Sigmoid colon (tissue), 3 donors: ENCODE data around the gene PPM1A.

Experiments used
- POLR2A ChIP-seq, 2 donors: fragments of 450-650 bp; IDR thresholded peaks; one replicate each; pipeline ENCODE4 v1.6.1; 2016; ENCODE audit warnings: antibody characterized with exemption in 2 of 2, mild to moderate bottlenecking in 2 of 2, moderate library complexity in 2 of 2
- TF ChIP-seq, protein P1 (sequence below), 4 experiments: fragments of 450-650 bp in 3 of 4; fragments of 200-600 bp in 1 of 4; IDR thresholded peaks; one replicate each; pipeline ENCODE4 v1.5.1; 2016 to 2019; ENCODE audit warnings: antibody characterized with exemption in 4 of 4, mild to moderate bottlenecking in 3 of 4, moderate library complexity in 2 of 4

DNA sequence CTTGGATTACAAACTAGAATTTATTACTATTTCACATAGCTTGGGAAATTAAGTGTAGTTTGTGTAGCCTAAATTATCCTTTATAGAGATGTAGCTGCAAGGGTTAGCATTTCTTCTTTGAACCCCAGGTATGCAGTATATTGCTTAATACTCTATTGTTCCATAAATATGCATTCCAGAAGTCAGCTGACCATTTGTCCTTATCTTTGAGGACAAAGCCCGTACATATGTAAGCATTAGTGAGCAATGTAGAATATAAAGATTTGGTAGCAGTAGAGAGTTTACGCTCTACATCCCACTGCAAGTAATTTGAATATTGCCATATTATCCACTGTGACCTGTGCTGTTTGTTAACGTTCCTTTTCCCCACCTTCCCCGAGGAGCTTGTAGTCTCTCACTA lies 26.9 kb downstream of the PPM1A start:
- TF ChIP-seq, protein P1, sequence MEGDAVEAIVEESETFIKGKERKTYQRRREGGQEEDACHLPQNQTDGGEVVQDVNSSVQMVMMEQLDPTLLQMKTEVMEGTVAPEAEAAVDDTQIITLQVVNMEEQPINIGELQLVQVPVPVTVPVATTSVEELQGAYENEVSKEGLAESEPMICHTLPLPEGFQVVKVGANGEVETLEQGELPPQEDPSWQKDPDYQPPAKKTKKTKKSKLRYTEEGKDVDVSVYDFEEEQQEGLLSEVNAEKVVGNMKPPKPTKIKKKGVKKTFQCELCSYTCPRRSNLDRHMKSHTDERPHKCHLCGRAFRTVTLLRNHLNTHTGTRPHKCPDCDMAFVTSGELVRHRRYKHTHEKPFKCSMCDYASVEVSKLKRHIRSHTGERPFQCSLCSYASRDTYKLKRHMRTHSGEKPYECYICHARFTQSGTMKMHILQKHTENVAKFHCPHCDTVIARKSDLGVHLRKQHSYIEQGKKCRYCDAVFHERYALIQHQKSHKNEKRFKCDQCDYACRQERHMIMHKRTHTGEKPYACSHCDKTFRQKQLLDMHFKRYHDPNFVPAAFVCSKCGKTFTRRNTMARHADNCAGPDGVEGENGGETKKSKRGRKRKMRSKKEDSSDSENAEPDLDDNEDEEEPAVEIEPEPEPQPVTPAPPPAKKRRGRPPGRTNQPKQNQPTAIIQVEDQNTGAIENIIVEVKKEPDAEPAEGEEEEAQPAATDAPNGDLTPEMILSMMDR (IDR thresholded peaks at IDR 0.05) = no peak
- no peak for TF ChIP-seq POLR2A (IDR thresholded peaks at IDR 0.05)
